ENCODE measurements around the gene UBE2G2. TPM values are rescaled to one million over a fixed set of nuclear protein-coding genes. Genes with fewer than 3 reads are reported as not detected.

UBE2G2 gene
- total RNA-seq, 2 donors from 2014 or later = 62.0 to 83.0 TPM

DNA sequence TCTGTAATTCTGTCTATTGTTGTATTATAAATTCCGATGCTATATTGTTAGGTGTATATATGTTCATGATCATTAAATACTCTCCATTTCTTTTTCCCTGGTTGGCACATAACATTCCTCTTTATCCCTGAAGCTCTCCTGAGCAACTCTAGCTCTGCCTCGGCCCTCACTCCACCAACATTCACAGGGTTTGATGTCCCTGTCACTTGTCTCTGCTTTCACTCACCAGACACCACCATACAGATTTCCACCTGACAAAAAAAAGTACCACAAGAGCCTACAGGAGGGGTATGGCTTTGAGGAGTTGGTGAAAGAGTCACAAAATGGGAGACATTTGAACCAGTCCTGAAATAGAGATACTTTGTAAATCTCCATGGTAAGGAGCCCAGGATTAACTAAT lies 81.5 kb downstream of the UBE2G2 start:
- DNase-seq = no peak
- intact Hi-C loops (cut with DNase I) = no loop called here
- ATAC-seq = peak; percentile 38 to 79

Other genes with a start within 250 kb of the UBE2G2 start
- gene KRTAP10-3, start 243.0 kb downstream of the UBE2G2 start, total RNA-seq = not detected
- not detected for gene KRTAP10-4, start 228.1 kb downstream of the UBE2G2 start, total RNA-seq
- not detected for gene KRTAP10-5, start 221.2 kb downstream of the UBE2G2 start, total RNA-seq
- not detected for gene KRTAP10-6, start 209.3 kb downstream of the UBE2G2 start, total RNA-seq
- not detected for gene KRTAP10-7, start 201.2 kb downstream of the UBE2G2 start, total RNA-seq
- gene KRTAP10-8, start 189.7 kb downstream of the UBE2G2 start, total RNA-seq = not detected
- not detected for gene KRTAP10-9, start 174.7 kb downstream of the UBE2G2 start, total RNA-seq
- not detected for gene KRTAP10-10, start 164.5 kb downstream of the UBE2G2 start, total RNA-seq
- gene KRTAP10-11, start 155.4 kb downstream of the UBE2G2 start, total RNA-seq = not detected
- gene KRTAP12-4, start 147.2 kb downstream of the UBE2G2 start, total RNA-seq = not detected
- gene KRTAP12-3, start 143.9 kb downstream of the UBE2G2 start, total RNA-seq = not detected
- gene KRTAP12-2, start 134.9 kb downstream of the UBE2G2 start, total RNA-seq = not detected
- gene KRTAP12-1, start 119.7 kb downstream of the UBE2G2 start, total RNA-seq = not detected
- gene KRTAP10-12, start 104.6 kb downstream of the UBE2G2 start, total RNA-seq = not detected
- gene TSPEAR, start 90.2 kb downstream of the UBE2G2 start, total RNA-seq = 1 to 10 TPM in 1 of 2 donors, under 1 TPM in 1; 0.39 to 1.6 TPM
- gene SUMO3, start 16.2 kb upstream of the UBE2G2 start, total RNA-seq = 10 to 100 TPM; 71.2 to 93.3 TPM
- gene PTTG1IP, start 71.9 kb upstream of the UBE2G2 start, total RNA-seq = 100 to 1,000 TPM; 181 to 195 TPM
- gene ITGB2, start 119.1 kb upstream of the UBE2G2 start, total RNA-seq = 10 to 100 TPM; 31.5 to 70.7 TPM
- 10 to 100 TPM; 26.1 to 28.6 TPM for gene SLX9, start 138.2 kb upstream of the UBE2G2 start, total RNA-seq